Activated naive CD4-positive, alpha-beta T cell treated with anti-CD3 and anti-CD28 coated beads, Interleukin-2, amount 10 ng/mL, durations not matched to agents 7 days and 5 days (primary cell): ENCODE results near the gene CFAP221.
A peak's percentile ranks its signal among the peaks of the same experiment; 100 is the strongest.

ENCODE experiments used
- CTCF ChIA-PET: fragments of 350-600 bp; sonication (Branson Sonifier 250); formaldehyde crosslinking; loops from one replicate; lab custom pipeline; 2021; ENCODE audit warnings: antibody characterized with exemption; lab: Charles Lee
- DNase-seq: peaks from one replicate; pipeline ENCODE4 v3.0.0-alpha.2; 2020
- H3K27ac Mint-ChIP-seq: one replicate; pipeline ENCODE4 v1.8.0; 2021; ENCODE audit warnings: mild to moderate bottlenecking, moderate library complexity, mixed read lengths
- H3K27me3 Mint-ChIP-seq: one replicate; pipeline ENCODE4 v1.8.0; 2021; ENCODE audit warnings: mild to moderate bottlenecking, mixed read lengths
- H3K36me3 Mint-ChIP-seq: one replicate; pipeline ENCODE4 v1.8.0; 2021; ENCODE audit warnings: mixed read lengths
- H3K4me1 Mint-ChIP-seq: one replicate; pipeline ENCODE4 v1.8.0; 2021; ENCODE audit warnings: mixed read lengths
- H3K4me3 Mint-ChIP-seq: one replicate; pipeline ENCODE4 v1.8.0; 2021; ENCODE audit warnings: mild to moderate bottlenecking, moderate library complexity, mixed read lengths
- H3K9me3 Mint-ChIP-seq: one replicate; pipeline ENCODE4 v1.8.0; 2021; ENCODE audit warnings: mixed read lengths

Gene CFAP221

GRCh38 chr2:119702203-119702917 lies 158.1 kb downstream of the CFAP221 start:
- Mint-ChIP-seq H3K27me3 (peaks cover 19% of the 10 kb centered on the region), H3K4me3 (no peak overlapping the region), H3K4me1 (peaks cover 16% of the 10 kb centered on the region), H3K27ac (no peak overlapping the region), H3K36me3 (no peaks in the 10 kb centered on the region), H3K9me3 (peaks cover 8% of the 10 kb centered on the region)
- CTCF ChIA-PET: interaction anchor here (0.7 to 3.4 kb wide), 11 partner anchors 9 to 978 kb away, joined by 3 to 32 read pairs (median 4); no protein-coding TSS in a partner anchor
- DNase-seq: no peak

- H3K9me3 Mint-ChIP-seq: peaks cover 8% of the 10 kb centered on the region
- no peak overlapping the region for H3K4me3 Mint-ChIP-seq
- CTCF ChIA-PET: interaction anchor here (0.6 to 3.4 kb wide), 13 partner anchors 12 to 1342 kb away, joined by 3 to 32 read pairs (median 3); no protein-coding TSS in a partner anchor
- DNase-seq: peak; percentile 74
- H3K27me3 Mint-ChIP-seq: peaks cover 19% of the 10 kb centered on the region
- no peaks in the 10 kb centered on the region for H3K36me3 Mint-ChIP-seq
- H3K4me1 Mint-ChIP-seq: peaks cover 10% of the 10 kb centered on the region
- no peak overlapping the region for H3K27ac Mint-ChIP-seq
Measured at GRCh38 chr2:119702918-119703401, 158.7 kb downstream of the CFAP221 start.

GRCh38 chr2:119703526-119703925 lies 159.3 kb downstream of the CFAP221 start:
- no peaks in the 10 kb centered on the region for H3K36me3 Mint-ChIP-seq
- peaks cover 8% of the 10 kb centered on the region for H3K9me3 Mint-ChIP-seq
- no peak overlapping the region for H3K27ac Mint-ChIP-seq
- peaks cover 6% of the 10 kb centered on the region for H3K4me1 Mint-ChIP-seq
- DNase-seq: no peak
- no peak overlapping the region for H3K4me3 Mint-ChIP-seq
- CTCF ChIA-PET: interaction anchor here (0.6 to 3.4 kb wide), 17 partner anchors 10 to 1341 kb away, joined by 3 to 32 read pairs (median 3); no protein-coding TSS in a partner anchor
- peaks cover 19% of the 10 kb centered on the region for H3K27me3 Mint-ChIP-seq

GRCh38 chr2:119704670-119705120 lies 160.4 kb downstream of the CFAP221 start:
- H3K4me1 Mint-ChIP-seq: peaks cover 6% of the 10 kb centered on the region
- no peaks in the 10 kb centered on the region for H3K36me3 Mint-ChIP-seq
- H3K9me3 Mint-ChIP-seq: peaks cover 8% of the 10 kb centered on the region
- no peak overlapping the region for H3K4me3 Mint-ChIP-seq
- H3K27ac Mint-ChIP-seq: no peak overlapping the region
- no peak for DNase-seq
- peaks cover 19% of the 10 kb centered on the region for H3K27me3 Mint-ChIP-seq
- CTCF ChIA-PET: interaction anchor here (0.7 to 3.4 kb wide), 8 partner anchors 9 to 619 kb away, joined by 3 to 32 read pairs (median 4); no protein-coding TSS in a partner anchor

- H3K4me3 Mint-ChIP-seq: no peak overlapping the region
- CTCF ChIA-PET: interaction anchor here (1.4 kb wide), 1 partner anchor 9 kb away, joined by 3 read pairs; no protein-coding TSS in a partner anchor
- peaks cover 12% of the 10 kb centered on the region for H3K27me3 Mint-ChIP-seq
- H3K36me3 Mint-ChIP-seq: no peaks in the 10 kb centered on the region
- H3K9me3 Mint-ChIP-seq: peaks cover 8% of the 10 kb centered on the region
- peaks cover 6% of the 10 kb centered on the region for H3K4me1 Mint-ChIP-seq
- no peak overlapping the region for H3K27ac Mint-ChIP-seq
- DNase-seq: no peak
Measured at GRCh38 chr2:119706221-119706620, 162.0 kb downstream of the CFAP221 start.
